Fibroblast of skin of back (primary cell): ENCODE data around the gene TCAF1. TPM values are rescaled to one million over a fixed set of nuclear protein-coding genes. Genes with fewer than 3 reads are reported as not detected.

Experiments
- DNase-seq: peaks from one replicate; pipeline ENCODE4 v3.0.0-alpha.2; 2013
- polyA plus RNA-seq, 2 experiments: library from polyadenylated mRNA; unstranded; fragments of 120-200 nt; gene quantifications; one replicate each; pipeline ENCODE4 v1.2.1, GENCODE V29; 2013; ENCODE audit not compliant: insufficient read length in 2 of 2

TCAF1 gene, protein sequence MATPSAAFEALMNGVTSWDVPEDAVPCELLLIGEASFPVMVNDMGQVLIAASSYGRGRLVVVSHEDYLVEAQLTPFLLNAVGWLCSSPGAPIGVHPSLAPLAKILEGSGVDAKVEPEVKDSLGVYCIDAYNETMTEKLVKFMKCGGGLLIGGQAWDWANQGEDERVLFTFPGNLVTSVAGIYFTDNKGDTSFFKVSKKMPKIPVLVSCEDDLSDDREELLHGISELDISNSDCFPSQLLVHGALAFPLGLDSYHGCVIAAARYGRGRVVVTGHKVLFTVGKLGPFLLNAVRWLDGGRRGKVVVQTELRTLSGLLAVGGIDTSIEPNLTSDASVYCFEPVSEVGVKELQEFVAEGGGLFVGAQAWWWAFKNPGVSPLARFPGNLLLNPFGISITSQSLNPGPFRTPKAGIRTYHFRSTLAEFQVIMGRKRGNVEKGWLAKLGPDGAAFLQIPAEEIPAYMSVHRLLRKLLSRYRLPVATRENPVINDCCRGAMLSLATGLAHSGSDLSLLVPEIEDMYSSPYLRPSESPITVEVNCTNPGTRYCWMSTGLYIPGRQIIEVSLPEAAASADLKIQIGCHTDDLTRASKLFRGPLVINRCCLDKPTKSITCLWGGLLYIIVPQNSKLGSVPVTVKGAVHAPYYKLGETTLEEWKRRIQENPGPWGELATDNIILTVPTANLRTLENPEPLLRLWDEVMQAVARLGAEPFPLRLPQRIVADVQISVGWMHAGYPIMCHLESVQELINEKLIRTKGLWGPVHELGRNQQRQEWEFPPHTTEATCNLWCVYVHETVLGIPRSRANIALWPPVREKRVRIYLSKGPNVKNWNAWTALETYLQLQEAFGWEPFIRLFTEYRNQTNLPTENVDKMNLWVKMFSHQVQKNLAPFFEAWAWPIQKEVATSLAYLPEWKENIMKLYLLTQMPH
- polyA plus RNA-seq (2013, experiment 1 of 2; ENCODE audit: insufficient read length) = 44.8 TPM
- 60.2 TPM for polyA plus RNA-seq (2013, experiment 2 of 2; ENCODE audit: insufficient read length)

DNA sequence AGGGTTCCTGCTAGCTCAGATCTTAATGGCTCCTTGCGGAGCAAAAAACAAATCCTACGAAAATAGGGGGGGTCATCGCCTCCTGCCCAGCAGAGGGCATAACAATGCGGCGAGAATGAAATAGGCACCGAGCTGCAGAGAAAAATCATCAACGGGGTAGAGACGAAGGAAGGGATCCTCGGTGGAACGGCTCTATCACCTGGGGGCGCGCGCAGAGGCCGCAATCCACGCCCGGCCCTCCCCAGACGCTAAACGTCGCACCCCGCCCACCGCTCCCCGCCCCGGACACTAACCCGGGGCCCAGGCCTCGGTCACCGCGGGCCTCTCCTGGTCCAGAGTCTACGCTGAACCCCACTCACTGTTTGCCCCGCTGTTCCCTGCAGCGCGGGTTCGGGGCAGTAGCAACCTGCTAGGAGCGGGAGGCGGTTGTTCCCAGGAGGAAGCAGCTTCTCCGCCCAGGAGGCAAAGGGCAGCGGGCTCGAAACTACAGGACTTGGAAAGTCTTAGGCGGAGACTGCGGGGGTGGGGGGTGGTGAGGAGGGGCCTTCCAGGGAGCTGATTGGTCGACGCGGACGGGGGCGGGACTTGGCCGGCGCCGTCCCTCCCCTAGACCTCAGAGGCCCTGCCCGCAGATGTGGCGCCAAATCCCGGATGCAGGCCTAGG, at the start of gene TCAF1:
Gene TCAF1 (minus strand): TSS at position 509 of the 664 bp plus-strand sequence. CDS start 25,568 bp downstream, outside the sequence.
- DNase-seq = peak; percentile 93

DNA sequence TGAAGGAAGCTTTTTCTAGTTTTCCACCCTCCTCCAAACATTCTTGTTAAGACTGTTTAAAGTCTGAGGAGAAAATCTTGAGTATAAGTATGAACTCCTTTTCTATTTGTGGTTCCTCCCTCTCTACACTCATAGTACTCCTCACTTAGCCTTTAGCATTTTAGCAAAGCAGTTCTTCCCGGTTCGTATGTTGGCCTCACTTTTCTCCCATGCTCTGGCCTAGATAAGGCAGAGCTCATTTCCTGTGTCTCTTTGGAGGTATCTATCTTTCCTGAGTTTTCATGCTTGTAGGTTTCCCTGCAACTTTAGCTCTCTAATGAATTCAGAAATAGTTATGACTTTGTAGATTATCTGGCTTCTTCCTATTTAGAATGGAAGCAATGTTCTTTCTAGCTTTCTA, 46.8 kb upstream of the TCAF1 start:
- no peak for DNase-seq

DNA sequence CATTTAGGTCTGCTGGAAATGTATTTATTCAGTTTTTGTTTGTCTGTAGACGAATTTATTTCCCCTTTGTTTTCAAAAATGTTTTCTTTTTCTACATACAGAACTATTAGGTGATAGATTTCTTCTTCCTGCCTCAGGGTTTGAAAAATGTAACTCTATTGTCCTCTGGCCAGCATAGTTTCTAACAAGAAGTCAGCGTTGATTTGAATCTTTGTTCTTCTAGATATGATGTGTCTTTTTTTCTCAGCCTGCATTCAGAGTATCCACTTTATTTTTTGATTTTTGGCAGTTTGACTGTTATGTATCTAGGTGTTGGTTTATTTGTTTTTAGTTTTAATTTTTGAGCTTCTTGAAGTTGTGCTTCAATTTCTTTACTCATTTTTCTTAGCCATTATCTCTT, 45.1 kb upstream of the TCAF1 start:
- no peak for DNase-seq

DNA sequence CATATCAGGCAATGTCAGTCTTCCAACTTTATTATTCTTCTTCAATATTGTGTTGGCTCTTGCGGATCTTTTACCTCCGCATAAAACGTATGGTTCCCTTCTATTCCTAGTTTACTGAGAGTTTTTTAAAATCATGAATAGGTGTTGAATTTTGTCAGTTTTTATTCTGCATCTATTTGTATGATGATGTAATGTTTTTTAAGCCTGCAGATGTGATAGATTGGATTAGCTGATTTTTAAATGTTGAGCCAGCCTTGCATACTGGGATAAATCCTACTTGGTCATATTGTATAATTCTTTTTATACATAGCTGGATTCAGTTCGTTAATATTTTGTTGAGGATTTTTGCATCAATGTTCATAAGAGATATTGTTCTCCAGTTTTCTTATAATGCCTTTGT, 43.4 kb upstream of the TCAF1 start:
- DNase-seq = no peak

DNA sequence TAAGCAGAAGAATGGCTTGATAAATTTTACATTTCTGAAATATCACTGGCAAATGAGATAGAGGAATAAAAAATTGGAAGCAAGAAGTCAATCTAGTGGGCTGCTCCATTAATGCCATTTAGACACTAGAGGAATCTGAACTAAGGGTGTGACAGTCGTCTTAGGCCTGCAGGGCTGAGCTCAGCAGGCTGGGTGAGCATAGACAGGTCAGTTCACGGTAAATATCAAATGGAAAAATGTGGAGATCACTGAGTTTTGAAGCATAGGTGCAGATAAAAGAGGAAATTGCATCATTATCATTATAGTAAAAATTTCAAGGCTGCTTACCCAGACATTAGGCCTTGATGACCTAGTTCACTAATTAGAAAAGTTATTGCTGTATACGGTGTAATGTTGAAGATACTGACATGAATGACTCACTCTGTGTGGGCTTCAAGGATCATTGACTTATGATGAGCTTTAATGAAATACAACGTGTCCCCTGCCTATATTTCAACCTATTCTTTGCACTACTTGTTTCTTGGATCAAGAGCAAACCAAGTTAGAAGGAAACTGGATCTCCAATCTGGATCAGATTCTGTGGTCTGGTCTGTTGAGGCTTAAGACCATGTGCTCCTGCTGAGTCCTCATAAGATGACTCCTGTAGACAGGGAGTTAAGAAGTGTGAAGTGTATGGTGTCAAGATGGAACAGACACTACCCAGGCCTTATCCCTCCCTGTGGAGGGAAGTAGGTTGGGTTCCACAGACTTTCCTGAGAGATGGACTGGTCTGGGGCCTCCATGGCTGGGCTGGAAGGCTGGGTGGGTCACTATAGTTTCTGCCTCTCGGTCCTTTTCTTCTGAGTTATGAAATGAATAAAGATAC, 36.6 kb upstream of the TCAF1 start:
- no peak for DNase-seq

DNA sequence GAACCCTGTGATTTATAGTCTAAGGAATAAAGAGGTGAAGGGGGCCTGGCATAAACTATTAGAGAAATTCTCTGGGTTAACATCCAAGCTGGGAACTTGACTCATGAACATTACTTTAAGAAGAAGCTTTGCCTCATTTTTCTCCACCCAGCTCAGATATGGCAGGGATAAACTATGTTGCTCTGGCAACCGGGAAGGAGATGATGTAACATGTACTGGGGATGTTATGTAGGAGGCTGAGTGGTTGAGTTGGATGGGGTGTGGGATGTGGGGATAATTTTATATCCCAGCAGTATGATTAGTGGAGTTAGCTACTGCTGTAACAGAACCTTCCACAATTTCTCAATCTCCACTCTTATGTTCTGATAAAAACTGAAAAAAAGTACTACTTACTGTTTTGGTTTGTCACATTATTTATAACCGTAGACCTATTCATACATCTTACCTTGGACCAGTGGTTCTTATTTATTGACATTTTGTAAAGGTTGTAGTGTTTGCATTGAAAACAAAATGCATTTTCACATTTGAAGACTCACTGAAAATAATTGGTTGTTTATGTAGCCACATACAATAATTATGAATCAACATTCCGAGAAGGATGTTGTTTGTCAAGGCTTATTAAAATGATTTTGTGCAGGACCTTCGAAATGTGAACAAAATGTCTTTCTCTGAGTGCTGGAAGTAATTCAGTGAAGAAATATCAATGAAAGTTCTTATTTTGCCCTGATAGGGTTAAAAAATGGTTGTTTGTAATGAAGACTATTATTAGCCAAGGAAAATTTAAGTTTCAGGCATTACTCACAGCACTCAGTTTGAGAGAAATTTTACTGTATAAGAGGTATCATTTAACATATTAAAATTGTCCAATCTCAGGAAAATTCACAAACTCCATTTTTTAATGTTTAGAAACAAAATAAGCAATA, 34.4 kb upstream of the TCAF1 start:
- peak; percentile 87 for DNase-seq

DNA sequence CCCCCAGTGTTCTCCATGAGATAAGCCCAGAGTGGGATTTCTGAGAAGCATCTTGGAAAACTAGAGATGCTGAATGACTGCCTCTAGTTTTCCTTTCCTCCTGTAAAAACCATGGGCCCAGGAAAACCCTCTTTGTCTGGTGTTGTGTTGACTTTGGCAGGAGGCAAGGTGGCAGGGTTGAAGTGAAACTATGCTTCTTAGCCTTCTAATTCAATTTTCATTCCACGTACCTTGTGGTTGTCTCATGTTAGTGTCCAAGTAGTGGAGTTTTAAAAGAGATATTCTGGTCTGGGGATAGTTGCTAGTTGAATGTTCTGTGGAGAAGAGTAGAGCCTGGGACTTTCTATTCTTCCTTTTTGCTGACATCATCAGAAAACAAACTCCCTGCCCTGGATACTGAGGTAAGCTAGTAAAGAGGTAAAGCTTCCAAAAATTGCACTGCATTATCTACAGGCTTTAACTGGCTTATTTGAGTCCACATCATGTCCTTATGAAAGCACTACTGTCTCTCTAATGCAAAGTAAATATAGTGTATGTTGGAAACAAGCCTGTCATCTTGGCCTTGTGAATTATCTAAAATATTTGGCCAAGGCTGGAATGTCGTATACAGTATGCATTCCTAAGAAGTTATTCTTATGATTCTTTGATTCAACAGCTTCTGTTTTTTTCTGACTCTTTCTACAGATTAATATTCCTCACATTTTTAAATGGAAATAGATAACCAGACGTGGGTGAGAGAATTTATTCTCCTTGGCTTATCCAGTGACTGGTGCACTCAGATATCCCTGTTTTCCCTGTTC, 32.8 kb upstream of the TCAF1 start, which contains the start of gene OR2F2:
Gene OR2F2 (plus strand): TSS at position 708 of the 800 bp plus-strand sequence. CDS start 0 bp downstream, at position 708.
- peak; percentile 92 for DNase-seq

DNA sequence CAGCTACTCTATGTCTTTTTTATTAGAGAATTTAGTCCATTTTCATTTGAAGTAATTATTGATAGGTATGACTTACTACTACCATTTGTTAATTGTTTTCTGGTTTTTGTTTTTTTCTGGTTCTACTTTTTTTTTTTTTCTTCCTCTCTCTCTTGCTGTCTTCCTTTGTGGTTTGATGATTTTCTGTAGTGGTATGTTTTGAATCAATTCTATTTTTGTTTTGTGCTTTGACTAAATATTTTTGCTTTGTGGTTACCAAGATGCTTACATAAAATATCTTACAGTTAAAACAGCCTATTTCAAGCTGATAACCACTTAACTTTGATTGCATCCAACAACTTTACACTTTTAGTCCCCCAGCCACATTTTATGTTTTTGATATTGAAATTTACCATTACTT, 29.8 kb upstream of the TCAF1 start:
- DNase-seq = peak; percentile 36

DNA sequence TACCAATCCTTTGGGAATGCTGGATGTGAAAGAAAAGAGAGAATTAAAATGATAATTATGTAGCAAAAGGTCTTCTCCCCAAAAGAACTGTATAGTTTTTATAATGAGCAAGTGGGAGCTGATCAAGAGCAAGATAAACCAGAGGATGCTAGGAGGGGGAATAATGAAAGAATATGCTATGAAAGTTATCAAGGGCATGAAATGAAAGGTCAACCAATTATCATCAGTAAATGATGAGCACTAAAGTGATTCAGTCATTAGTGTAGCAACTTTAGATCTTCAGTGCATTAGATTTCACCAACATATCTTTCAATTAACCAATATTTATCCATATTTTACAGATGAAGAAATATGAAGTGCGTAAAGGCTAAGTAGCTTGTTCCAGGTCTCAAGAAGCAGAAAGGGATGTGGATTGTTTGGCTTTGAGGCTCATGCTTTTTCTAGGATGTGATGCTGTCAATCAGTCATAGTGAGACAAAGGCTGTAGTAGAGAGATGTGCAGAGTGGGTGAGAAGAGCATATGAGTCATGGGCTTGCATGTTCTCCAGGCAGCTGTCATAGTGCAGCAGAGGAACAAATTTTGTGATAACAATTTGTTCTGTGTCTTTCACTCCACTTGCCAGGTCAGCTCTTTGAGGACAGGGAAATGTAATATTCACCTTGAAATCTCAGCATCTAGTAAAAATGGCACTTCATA, 27.4 kb upstream of the TCAF1 start:
- DNase-seq = peak; percentile 23

DNA sequence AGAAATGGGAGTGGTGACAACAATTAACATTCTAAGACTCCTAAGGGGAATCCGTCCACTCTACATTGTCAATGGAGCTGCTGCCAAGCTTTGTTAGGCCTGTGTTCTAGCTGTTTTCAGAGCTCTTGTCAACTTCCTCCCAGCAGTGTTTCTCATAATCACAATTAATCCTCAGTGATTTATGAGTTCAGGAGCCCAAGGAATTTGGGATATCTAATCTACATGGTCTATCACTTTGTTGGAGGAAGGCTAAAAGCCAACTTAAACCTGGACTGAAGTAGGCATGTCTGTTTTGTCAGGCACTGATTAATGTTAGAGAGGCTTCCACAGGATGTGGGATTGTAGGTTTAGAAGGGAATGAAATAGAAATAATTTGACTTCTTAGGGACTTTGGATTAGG, 22.9 kb upstream of the TCAF1 start:
- no peak for DNase-seq

DNA sequence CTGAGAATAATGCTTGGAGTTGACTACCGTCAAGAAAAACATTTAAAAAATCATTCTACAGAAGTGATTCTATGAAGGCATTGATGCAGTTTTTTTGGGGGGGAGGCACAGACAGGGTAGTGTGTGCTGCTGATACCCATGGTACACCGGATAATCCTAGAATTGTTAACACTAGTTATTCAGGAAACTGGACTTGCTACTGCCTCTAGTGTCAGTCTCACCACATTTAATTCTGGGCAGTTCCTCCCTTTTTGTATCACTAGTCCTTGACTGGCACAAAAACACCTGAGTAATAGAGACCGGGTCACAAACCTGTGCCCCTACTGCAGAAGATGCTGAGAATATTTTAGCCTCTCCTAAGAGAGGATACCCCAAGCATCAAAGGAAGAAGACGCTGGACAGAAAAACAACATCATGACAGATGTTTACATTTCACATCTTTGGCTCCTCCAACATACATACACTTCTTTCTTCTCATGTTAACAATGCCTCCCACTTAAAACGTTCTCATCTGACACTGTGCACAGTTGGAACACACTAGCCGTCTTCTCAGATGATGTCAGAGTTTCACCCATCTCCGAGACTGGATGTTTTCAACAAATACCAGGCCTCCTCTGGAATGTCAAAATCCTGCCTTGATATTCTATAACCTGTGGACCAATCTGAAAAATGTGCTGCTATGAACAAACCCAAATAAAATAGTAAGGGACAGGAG, 13.1 kb upstream of the TCAF1 start:
- DNase-seq = no peak

DNA sequence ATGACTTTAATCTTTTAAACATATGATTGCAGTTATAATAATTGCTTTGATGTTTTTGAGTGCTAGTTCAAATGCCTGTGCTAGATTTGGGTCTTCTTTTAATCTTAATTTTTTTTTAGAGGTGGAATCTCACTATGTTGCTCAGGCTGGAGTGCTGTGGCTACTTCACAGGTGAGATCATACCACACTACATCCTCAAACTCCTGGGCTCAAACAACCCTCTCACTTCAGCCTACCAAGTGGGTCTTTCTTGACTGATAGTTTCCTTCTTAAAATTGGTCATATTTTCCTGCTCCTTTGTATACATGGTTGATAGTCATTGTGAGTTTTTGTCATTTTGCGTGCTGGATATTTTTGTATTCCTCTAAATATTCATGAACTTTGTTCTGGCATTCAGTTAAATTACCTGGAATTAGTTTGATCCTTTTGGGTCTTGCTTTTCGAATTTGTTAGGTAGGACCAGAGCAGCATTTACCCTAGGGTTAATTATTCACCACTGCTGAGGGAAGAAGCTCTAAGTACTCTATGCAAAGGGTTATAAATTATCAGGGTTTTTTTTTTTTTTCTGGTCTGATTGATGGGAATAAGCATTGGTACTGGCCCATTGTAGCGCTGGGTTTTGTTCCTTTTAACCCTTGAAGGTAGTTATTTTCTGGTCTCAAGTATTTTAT, 12.1 kb upstream of the TCAF1 start:
- no peak for DNase-seq

DNA sequence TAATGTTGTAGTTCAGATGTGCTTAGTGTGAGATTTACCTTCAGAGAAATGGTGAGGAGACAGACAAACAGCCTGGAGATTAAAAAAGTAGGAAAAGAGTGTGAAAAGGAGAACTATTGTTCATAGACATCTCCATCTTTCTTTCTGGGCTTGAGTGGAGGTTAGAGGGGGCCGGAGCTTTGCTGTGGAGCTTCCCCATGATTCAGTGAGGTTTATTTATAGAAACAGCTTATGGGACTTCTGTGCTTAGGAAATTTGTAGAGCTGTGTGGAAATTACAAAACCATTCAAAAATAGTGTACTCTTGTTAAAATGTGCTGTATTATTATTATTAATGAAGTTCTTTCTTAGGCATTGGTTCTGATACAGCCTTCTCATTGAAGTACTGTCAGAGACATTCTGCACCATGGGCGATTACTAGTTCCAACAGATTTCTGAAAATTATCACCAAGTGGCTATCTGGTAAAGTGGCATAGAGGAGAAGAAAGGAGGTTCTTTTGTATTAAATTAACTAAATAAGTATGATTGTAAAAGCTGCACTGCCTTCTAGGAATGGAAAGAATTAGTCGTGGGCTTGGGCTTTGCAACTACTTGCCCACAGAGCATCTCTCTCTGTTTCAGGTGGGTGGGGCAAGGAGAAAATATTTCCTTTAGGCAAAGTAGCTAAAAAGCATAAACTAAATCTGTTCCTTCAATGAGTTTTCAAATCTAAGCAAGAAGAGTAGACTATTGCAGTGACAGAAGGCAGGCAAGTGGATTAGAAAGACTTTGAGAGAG, 8.7 kb upstream of the TCAF1 start:
- DNase-seq = no peak

DNA sequence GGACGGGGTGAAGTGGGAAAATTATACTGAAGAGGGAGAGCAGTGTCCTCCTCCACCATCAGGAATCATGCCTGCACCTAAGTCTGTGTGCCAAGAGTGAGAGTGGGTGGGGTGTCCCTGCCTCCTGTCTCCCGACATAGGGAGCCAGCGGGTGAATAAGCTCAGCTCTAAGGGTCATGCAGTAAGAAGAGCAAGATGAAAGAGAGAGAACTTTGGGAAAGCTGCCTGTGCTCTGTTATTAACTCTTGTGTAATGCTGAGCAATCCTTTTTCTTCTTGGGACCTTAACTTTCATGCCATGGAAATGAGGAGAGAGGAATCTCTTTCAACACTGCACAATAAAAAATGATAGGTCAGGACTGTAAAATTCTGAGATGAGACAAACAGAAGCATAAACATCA, 7.9 kb upstream of the TCAF1 start:
- DNase-seq = no peak

DNA sequence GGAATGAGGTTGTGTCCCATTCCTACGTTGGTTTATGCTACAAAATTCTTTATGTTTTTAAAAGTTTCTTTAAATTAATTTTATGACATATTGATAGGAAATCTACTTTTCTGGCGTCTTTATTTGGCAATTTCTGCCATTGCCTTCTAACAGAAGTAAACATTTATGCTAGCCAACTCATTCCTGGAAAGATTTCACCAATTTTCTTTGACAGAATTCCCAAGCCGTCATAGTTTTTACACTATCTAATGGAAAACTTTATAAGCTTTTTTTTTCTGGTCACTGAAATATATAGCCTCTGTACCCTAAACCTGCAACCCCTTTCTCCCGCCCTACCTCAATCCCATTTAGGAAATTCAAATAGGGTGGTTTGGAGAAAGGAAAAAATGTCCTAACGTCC, 6.1 kb upstream of the TCAF1 start:
- DNase-seq = no peak

DNA sequence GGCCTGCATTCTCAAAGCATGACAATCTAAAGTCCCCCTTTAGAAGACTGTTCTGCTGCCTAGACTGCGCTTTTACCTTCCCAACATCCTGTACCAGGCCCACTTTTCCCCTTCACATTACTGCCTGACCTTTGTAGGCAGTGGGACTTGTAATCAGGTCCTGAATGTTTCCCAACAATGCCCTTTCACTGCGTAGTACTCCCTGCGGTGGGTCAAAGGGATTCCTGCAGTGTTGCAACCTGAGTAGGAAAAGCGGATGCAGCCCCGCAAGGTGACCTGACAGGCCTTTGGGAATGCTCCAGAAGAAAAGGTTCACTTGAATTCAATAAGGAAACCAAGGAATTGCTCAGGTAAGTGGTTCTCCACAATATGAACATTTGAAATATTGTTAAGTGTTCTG, 4.9 kb upstream of the TCAF1 start:
- no peak for DNase-seq

DNA sequence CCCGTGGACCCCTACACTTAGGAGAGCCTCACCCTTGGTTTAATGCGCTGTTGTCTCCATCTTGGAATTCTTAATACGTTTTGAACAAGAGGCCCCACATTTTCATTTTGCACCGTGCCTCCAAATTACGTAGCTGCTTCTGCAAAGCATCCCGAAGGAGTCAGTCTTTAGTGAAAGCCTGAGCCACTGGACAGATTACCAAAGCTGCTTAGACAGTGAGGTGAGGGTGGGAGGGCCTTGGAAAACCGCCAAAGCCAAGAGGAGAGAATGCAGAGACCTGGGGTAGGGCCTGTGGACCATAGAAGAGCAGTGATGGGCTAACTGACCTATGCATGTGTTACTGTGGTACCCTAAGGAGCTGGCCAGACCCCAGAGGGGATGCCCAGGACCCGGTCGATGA, 4.2 kb upstream of the TCAF1 start:
- no peak for DNase-seq
